Sigmoid colon (tissue), 3 donors: ENCODE data around the gene APBB2.

Experiments
- POLR2A ChIP-seq, 2 donors: fragments of 450-650 bp; IDR thresholded peaks; one replicate each; pipeline ENCODE4 v1.6.1; 2016; ENCODE audit warnings: antibody characterized with exemption in 2 of 2, mild to moderate bottlenecking in 2 of 2, moderate library complexity in 2 of 2
- TF ChIP-seq, protein P1 (sequence below), 4 experiments: fragments of 450-650 bp in 3 of 4; fragments of 200-600 bp in 1 of 4; IDR thresholded peaks; one replicate each; pipeline ENCODE4 v1.5.1; 2016 to 2019; ENCODE audit warnings: antibody characterized with exemption in 4 of 4, mild to moderate bottlenecking in 3 of 4, moderate library complexity in 2 of 4

DNA sequence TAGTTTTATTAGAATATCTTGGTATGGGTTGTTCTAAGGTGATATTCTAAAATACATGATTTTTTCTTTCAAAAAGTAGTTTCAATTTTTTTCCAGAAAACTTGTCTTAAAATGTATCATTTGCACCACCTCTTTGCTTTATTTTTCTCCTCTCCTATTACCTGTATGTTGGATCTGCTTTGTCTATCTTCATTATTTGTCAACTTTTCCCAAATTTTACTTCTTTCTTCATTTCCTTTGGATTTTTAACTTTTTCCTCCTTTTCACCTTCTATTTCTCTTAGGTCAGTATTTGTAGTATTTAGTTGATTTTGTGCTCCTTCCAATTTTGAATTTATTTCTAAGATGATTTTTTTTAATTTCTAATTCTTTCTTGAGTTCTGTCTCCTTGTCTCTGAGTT lies 169.6 kb downstream of the APBB2 start:
- TF ChIP-seq, protein P1, sequence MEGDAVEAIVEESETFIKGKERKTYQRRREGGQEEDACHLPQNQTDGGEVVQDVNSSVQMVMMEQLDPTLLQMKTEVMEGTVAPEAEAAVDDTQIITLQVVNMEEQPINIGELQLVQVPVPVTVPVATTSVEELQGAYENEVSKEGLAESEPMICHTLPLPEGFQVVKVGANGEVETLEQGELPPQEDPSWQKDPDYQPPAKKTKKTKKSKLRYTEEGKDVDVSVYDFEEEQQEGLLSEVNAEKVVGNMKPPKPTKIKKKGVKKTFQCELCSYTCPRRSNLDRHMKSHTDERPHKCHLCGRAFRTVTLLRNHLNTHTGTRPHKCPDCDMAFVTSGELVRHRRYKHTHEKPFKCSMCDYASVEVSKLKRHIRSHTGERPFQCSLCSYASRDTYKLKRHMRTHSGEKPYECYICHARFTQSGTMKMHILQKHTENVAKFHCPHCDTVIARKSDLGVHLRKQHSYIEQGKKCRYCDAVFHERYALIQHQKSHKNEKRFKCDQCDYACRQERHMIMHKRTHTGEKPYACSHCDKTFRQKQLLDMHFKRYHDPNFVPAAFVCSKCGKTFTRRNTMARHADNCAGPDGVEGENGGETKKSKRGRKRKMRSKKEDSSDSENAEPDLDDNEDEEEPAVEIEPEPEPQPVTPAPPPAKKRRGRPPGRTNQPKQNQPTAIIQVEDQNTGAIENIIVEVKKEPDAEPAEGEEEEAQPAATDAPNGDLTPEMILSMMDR (IDR thresholded peaks at IDR 0.05) = no peak
- no peak for TF ChIP-seq POLR2A (IDR thresholded peaks at IDR 0.05)
